ENCODE results near the gene LRRFIP2.

The LRRFIP2 gene

DNA sequence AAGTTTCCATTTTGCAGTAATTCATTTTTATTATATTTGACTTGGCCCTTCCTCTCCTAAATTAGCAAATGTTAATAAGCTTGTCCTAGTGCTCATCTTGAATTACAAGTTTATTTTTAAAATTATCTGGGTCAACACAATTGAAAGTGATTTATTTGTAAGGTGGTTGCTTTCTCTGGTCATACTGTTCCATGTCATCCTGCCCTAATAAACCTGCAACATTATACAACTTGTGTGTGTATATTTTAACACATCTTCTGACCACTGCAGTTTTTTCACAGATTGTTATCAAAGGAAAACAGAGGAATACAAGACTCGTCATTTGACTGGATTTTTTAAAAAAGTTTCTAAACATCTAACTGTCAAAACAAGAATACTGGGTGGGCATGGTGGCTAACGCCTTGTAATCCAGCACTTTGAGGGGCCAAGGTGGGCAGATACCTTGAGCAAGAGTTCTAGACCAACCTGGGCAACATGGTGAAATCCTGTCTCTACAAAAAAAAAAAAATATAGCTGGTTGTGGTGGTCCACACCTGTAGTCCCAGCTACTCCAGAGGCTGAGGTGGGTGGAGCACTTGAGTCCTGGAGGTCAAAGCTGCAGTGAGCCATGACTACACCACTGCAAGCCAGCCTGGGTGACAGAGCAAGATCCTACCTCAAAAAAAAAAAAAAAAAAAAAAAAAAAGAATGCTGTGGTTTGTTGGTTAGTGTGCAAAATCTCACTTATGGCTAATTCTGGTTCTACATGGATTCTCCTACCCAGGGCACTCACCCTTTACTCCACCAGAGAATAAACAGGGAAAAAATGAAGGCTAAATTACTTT, 5.0 kb upstream of the LRRFIP2 start:
- TF ChIP-seq, protein P1, sequence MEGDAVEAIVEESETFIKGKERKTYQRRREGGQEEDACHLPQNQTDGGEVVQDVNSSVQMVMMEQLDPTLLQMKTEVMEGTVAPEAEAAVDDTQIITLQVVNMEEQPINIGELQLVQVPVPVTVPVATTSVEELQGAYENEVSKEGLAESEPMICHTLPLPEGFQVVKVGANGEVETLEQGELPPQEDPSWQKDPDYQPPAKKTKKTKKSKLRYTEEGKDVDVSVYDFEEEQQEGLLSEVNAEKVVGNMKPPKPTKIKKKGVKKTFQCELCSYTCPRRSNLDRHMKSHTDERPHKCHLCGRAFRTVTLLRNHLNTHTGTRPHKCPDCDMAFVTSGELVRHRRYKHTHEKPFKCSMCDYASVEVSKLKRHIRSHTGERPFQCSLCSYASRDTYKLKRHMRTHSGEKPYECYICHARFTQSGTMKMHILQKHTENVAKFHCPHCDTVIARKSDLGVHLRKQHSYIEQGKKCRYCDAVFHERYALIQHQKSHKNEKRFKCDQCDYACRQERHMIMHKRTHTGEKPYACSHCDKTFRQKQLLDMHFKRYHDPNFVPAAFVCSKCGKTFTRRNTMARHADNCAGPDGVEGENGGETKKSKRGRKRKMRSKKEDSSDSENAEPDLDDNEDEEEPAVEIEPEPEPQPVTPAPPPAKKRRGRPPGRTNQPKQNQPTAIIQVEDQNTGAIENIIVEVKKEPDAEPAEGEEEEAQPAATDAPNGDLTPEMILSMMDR (IDR thresholded peaks at IDR 0.05) = no peak

DNA sequence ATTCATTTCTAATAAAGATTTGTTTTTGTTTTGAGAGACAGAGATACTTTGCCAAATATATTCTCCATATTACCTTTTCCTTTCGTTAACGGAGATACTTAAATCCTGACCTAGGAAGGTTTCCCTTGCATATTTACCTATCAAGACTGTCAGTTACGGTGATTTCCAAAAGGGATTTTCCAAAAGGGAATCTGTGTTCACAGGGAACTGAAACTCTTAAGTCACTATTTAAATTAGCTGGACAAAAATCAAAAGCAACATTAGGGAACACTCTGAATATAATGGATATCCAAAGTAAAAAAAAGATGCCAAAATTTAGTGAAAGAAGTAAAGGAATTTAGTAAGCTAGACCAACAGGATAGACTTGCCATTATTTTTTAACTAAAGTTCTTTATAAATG, 576 bp downstream of the LRRFIP2 start:
- TF ChIP-seq, protein P1 (IDR thresholded peaks at IDR 0.05) = no peak

DNA sequence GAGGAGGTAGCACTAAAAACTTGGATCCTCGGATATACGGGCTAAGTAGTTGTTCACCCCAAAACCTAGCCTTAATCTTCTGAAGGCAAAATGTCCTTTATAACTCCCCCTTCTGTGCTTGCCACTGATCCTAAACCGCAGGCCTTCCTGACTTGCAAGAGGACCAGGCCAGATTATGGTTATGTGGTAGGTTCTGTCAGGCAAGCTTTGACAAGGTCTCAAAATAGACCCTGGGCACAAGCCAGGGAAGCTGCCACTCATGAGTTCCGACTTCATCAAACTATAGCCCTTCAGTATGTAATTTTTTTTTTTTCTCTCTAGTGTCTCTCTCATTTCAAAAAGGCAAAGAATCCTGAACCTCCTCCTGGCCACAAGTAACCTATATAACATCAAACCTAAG, 3.2 kb downstream of the LRRFIP2 start:
- TF ChIP-seq, protein P1 (IDR thresholded peaks at IDR 0.05) = no peak

DNA sequence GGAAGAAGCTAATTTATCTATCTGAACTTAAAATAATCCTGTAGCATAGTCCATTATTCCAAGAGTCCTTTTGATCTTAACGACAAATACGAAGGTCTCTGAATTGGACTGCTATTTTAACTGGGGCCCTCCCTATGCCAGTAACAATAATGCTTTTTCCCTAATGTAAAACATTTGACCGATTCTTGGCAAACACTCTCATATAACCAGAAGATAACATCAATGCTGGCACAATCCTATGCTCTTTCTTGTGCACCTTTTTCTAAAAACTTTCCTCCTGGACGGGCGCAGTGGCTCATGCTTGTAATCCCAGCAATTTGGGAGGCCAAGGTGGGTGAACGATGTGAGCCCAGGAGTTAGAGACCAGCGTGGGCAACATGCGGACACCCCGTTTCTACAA, 3.9 kb downstream of the LRRFIP2 start:
- TF ChIP-seq, protein P1 (IDR thresholded peaks at IDR 0.05) = no peak

DNA sequence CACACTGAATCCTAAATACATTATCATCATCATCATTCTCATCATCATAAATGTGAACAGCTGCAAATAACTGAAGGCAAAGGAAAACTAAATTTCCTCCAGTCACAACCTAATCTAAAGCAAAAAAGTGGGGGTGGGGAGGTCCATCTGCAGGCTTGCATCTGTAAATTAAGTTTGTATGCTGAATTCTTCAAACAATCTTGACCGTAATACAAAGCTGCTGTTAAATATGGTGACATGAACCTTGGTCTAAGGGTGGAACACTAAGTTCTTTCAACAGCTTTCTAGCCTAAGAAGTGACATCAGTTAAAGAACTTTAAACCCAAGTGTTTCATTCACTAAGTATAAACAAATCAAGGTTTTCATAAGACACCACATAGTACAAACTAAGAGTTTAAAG, 4.3 kb downstream of the LRRFIP2 start:
- TF ChIP-seq, protein P1 (IDR thresholded peaks at IDR 0.05) = no peak

DNA sequence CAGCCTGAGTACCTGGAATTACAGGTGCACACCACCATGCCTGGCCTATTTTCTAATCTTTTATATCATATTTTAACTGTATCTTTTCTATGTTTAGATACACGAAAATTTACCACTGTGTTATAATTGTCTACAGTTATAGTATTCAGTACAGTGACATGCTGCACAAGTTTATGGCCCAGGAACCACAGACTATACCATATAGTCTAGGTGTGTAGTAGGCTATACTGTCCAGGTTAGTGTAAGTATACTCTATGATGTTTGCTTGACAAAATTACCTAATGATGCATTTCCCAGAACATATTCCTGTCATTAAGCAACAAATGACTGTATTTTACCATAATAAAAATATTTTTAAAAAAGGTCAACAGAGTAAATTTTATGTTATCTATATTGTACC, 5.5 kb downstream of the LRRFIP2 start:
- TF ChIP-seq, protein P1 (IDR thresholded peaks at IDR 0.05) = no peak

DNA sequence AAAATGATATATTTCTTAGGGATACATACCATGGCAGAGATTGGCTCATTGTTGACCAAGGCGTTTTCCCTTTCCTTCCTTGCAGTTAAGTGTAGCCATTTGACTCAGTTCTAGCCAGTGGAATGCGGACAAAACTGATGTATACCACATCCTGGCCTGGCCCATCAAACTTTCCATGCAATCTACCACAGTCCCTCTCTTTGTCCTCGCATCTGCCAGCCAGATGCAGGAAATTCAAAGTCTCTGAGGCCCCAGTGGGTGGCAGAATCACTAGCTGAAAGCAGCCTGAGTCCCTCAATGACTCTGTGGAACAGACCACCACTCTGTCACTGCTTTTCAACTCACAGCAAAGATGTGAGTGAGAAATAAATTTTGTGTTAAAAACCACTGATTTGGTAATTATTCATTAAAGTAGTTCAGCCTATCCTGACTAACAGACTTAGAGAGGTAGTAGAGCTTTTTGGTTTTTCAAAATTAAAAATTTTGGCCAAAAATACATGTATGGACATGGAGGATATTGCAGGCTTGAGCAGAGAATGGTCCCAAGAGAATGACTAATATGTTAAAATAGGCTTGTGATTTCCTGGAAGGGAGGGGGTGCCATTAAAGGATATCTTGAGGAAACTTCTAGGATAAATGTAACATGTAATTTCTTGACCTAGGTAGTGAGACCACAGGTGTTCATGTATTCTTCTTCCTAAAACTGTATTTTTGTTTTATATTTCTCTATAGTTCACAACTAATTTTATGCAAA, 10.9 kb downstream of the LRRFIP2 start:
- TF ChIP-seq, protein P1 (IDR thresholded peaks at IDR 0.05) = no peak

Measured in LNCAP (cell line).